Endothelial cell of umbilical vein (primary cell): ENCODE measurements around the gene PPEF2. TPM values are rescaled to one million over a fixed set of nuclear protein-coding genes. Genes with fewer than 3 reads are reported as not detected.

Experiments
- BruUV-seq: library from RNA; stranded (reverse); fragments of 400-500 nt; replicated peaks from 2 replicates; lab custom pipeline; 2021; lab: Mats Ljungman, UMichigan
- CTCF ChIA-PET: fragments of 300-600, 350-600 bp; sonication (Branson Sonifier 250); formaldehyde crosslinking; loops from one replicate; lab custom pipeline; 2021; ENCODE audit warnings: antibody characterized with exemption, inconsistent platforms; lab: Charles Lee
- POLR2A ChIA-PET: fragments of 300-600, 350-600 bp; sonication (Branson Sonifier 250); formaldehyde crosslinking; loops from one replicate; lab custom pipeline; 2021; ENCODE audit warnings: antibody characterized with exemption, inconsistent platforms; lab: Charles Lee
- DNase-seq: peaks from one replicate; pipeline ENCODE4 v3.0.0-alpha.2; 2011; ENCODE audit warnings: low read depth, low spot score
- FAIRE-seq: peaks from 2 replicates; lab custom pipeline; 2011; peaks lifted over from hg19 to GRCh38; lab: Jason Lieb, UNC
- H2AFZ ChIP-seq: 2 replicates; pipeline ENCODE4 v1.6.0; 2012; ENCODE audit warnings: low read depth, low read length, control low read depth, inconsistent platforms
- H3K27ac ChIP-seq: 2 replicates; pipeline ENCODE4 v1.5.1; 2011; ENCODE audit warnings: low read depth, mild to moderate bottlenecking, control low read depth, low read length, moderate library complexity; ENCODE audit not compliant: insufficient read depth
- H3K27me3 ChIP-seq, 2 experiments: 2 replicates each; pipeline versions ENCODE4 v1.6.0 to v1.6.1; 2011; ENCODE audit warnings: low read length in 2 of 2, mixed read lengths in 1 of 2; ENCODE audit not compliant: control insufficient read depth in 2 of 2, insufficient read depth in 2 of 2
- H3K36me3 ChIP-seq, 2 experiments: 2 replicates in 1 of 2; 3 replicates in 1 of 2; pipeline ENCODE4 v1.5.1; 2011; ENCODE audit warnings: low read length in 2 of 2, mild to moderate bottlenecking in 1 of 2, moderate library complexity in 1 of 2; ENCODE audit not compliant: control insufficient read depth in 2 of 2, insufficient read depth in 2 of 2; ENCODE audit errors: extremely low read depth in 1 of 2
- H3K4me1 ChIP-seq: 3 replicates; pipeline ENCODE4 v1.5.1; 2011; ENCODE audit warnings: mild to moderate bottlenecking, low read length; ENCODE audit not compliant: control insufficient read depth, insufficient read depth; ENCODE audit errors: extremely low read depth
- H3K4me2 ChIP-seq: 2 replicates; pipeline ENCODE4 v1.6.1; 2011; ENCODE audit warnings: low read length, control low read depth, mixed read lengths; ENCODE audit not compliant: insufficient read depth
- H3K4me3 ChIP-seq, 3 experiments: fragments of 200-600 bp in 1 of 3; sonication (generic), shearing (Covaris generic) in 1 of 3; replicated peaks in 1 of 3; 2 replicates each; pipeline ENCODE4 v1.5.1; 2011 to 2016; ENCODE audit warnings: control low read depth in 3 of 3, low read length in 3 of 3, mild to moderate bottlenecking in 2 of 3, inconsistent platforms in 1 of 3, low read depth in 1 of 3, moderate library complexity in 1 of 3; ENCODE audit not compliant: insufficient read depth in 1 of 3
- H3K79me2 ChIP-seq: 2 replicates; pipeline ENCODE4 v1.6.0; 2012; ENCODE audit warnings: low read length, inconsistent platforms; ENCODE audit not compliant: control insufficient read depth, insufficient read depth
- H3K9ac ChIP-seq: replicated peaks from 2 replicates; pipeline ENCODE3; 2011; ENCODE audit warnings: low read length, control low read depth; ENCODE audit not compliant: insufficient read depth; ENCODE audit errors: extremely low read depth
- H3K9me1 ChIP-seq: replicated peaks from 3 replicates; pipeline ENCODE4 v1.6.0; 2011; ENCODE audit warnings: mild to moderate bottlenecking, low read length; ENCODE audit not compliant: control insufficient read depth, insufficient read depth; ENCODE audit errors: extremely low read depth
- H3K9me3 ChIP-seq: replicated peaks from 2 replicates; pipeline ENCODE4 v1.5.1; 2012; ENCODE audit warnings: low read length, inconsistent platforms; ENCODE audit not compliant: control insufficient read depth, insufficient read depth
- H4K20me1 ChIP-seq: replicated peaks from 2 replicates; pipeline ENCODE3; 2011; ENCODE audit warnings: mild to moderate bottlenecking, low read length; ENCODE audit not compliant: control insufficient read depth, insufficient read depth; ENCODE audit errors: extremely low read depth
- CTCF ChIP-seq, 2 donors: IDR thresholded peaks; 1 replicate in 1 of 2; 2 replicates in 1 of 2; pipeline ENCODE4 v1.5.1; 2011; ENCODE audit warnings: low read length in 2 of 2, mild to moderate bottlenecking in 2 of 2, moderate library complexity in 2 of 2, control low read depth in 1 of 2, inconsistent platforms in 1 of 2, low read depth in 1 of 2; ENCODE audit not compliant: insufficient read depth in 1 of 2; ENCODE audit errors: extremely low read depth in 1 of 2
- EZH2 ChIP-seq: IDR thresholded peaks from 2 replicates; pipeline ENCODE4 v1.6.1; 2012; ENCODE audit warnings: borderline replicate concordance, low read depth, mild to moderate bottlenecking, moderate library complexity, low read length, inconsistent platforms; ENCODE audit not compliant: severe bottlenecking
- POLR2AphosphoS5 ChIP-seq: IDR thresholded peaks from 2 replicates; pipeline ENCODE4 v1.6.1; 2012; ENCODE audit warnings: low read depth, mild to moderate bottlenecking, control low read depth, low read length, moderate library complexity; ENCODE audit not compliant: insufficient read depth
- dilution Hi-C: fragments of 300-500 bp; cut with MboI; formaldehyde crosslinking; loops from one replicate; pipeline ENCODE4 v1.15.0; 2019; ENCODE audit warnings: low sequenced_read_pairs; ENCODE audit not compliant: extremely low pct_ligation_motif_present
- intact Hi-C: fragments of 100-400 bp; cut with micrococcal nuclease; formaldehyde crosslinking; loops from one replicate; pipeline ENCODE4 v1.10.0; 2022
- polyA plus RNA-seq, 4 experiments: library from polyadenylated mRNA; depleted of rRNA in 3 of 4; stranded (reverse) in 3 of 4; unstranded in 1 of 4; fragments of >200 nt; gene quantifications; 2 replicates each; pipeline versions ENCODE4 v1.2.1 to v1.2.3, GENCODE V29; 2011 to 2012; ENCODE audit warnings: missing spikeins in 1 of 4
- total RNA-seq: library from RNA; stranded (reverse); gene quantifications from 2 replicates; pipeline ENCODE4 v1.2.3, GENCODE V29; 2021

PPEF2 gene
- total and polyA plus RNA-seq, 2 donors (not counting 3 experiments of a cell fraction or from before 2014, with no cell fraction given), result 0.23 TPM; not detected in 1

- dilution Hi-C loops, result no loop called here
- H3K27me3 ChIP-seq, result no peaks in the 10 kb centered on the region
Observed at GRCh38 chr4:75940692-75941253, 38.5 kb upstream of the PPEF2 start, which contains the start of gene NAAA. TSS of gene NAAA (minus strand) at chr4:75941013. CDS start at chr4:75940949, 64 bp downstream.

More at GRCh38 chr4:75940692-75941253, 38.5 kb upstream of the PPEF2 start, which contains the start of gene NAAA:
- peaks cover 3% of the 10 kb centered on the region for H3K4me1 ChIP-seq
- no TSS peak for BruUV-seq
- H3K9me1 ChIP-seq, result no peaks in the 10 kb centered on the region
- H3K9ac ChIP-seq, result peak within 1 kb of the TSS; percentile 54
- intact Hi-C loops, result loop anchor here (1.0 kb wide), 2 partner anchors 24 to 45 kb away; no protein-coding TSS in a partner anchor
- H2AFZ ChIP-seq, result peak within 1 kb of the TSS; percentile 91
- POLR2A ChIA-PET, result no interaction called here
- TF ChIP-seq CTCF (IDR thresholded peaks at IDR 0.05; ENCODE audit: extremely low read depth in 1 of 2, insufficient read depth in 1 of 2, low read depth in 1 of 2, low read length in 2 of 2), result peak in 1 of 2 donors; percentile 36
- TF ChIP-seq EZH2, result no peak
- peak; percentile 42 for TF ChIP-seq POLR2AphosphoS5
- CTCF ChIA-PET, result interaction anchor here (0.7 to 2.8 kb wide), 9 partner anchors 8 to 399 kb away, joined by 3 to 30 read pairs (median 3); partner anchors contain the start of gene SDAD1
- peak; percentile 81 for DNase-seq
- no peaks in the 10 kb centered on the region for H4K20me1 ChIP-seq
- H3K4me2 ChIP-seq, result peak within 1 kb of the TSS; percentile 82
- no peaks in the 10 kb centered on the region for H3K9me3 ChIP-seq
- no peaks in the 10 kb centered on the region for H3K36me3 ChIP-seq
- no peaks in the 10 kb centered on the region for H3K79me2 ChIP-seq
- no peak for FAIRE-seq
- H3K4me3 ChIP-seq, result peak within 1 kb of the TSS; percentile 46 to 62 (median 61)
- no peak within 1 kb of the TSS for H3K27ac ChIP-seq
